Thoracic aorta (tissue), 2 donors: ENCODE measurements around the gene STIM2. TPM values are rescaled to one million over a fixed set of nuclear protein-coding genes. Genes with fewer than 3 reads are reported as not detected.
"Not testable (repeated sequence)": the region's sequence is repeated elsewhere in the genome, so short reads cannot be mapped to it uniquely, and the experiment has no call there.

Experiments
- ATAC-seq: fragments of 150-250 bp; one replicate; pipeline ENCODE4 v1.8.0; 2017; ENCODE audit warnings: low read depth; ENCODE audit not compliant: insufficient number of reproducible peaks, low FRiP score
- DNase-seq: peaks from one replicate; pipeline ENCODE4 v3.0.0-alpha.2; 2020; ENCODE audit warnings: low spot score
- H3K27ac ChIP-seq, 2 donors: fragments of 200-600 bp; sonication (generic); 1 replicate in 1 of 2; 2 replicates in 1 of 2; pipeline ENCODE4 v1.5.1; 2016; ENCODE audit warnings: mild to moderate bottlenecking in 2 of 2, moderate library complexity in 2 of 2
- H3K27me3 ChIP-seq: fragments of 200-600 bp; sonication (generic); replicated peaks from 2 replicates; pipeline ENCODE4 v1.6.0; 2016; ENCODE audit warnings: mild to moderate bottlenecking; ENCODE audit not compliant: insufficient read depth
- H3K36me3 ChIP-seq: fragments of 200-600 bp; sonication (generic); one replicate; pipeline ENCODE4 v1.5.1; 2016
- H3K4me1 ChIP-seq, 2 donors: fragments of 200-600 bp; sonication (generic); 1 replicate in 1 of 2; 2 replicates in 1 of 2; pipeline versions ENCODE4 v1.5.1 to v1.6.0; 2016; ENCODE audit warnings: low read depth in 2 of 2, mild to moderate bottlenecking in 1 of 2; ENCODE audit not compliant: control insufficient read depth in 1 of 2
- H3K4me3 ChIP-seq: fragments of 200-600 bp; sonication (generic); 2 replicates; pipeline ENCODE4 v1.5.1; 2016; ENCODE audit warnings: mild to moderate bottlenecking
- H3K9me3 ChIP-seq: fragments of 200-600 bp; sonication (generic); 2 replicates; pipeline ENCODE4 v1.5.1; 2016
- CTCF ChIP-seq: fragments of 200-600 bp; sonication (generic); IDR thresholded peaks from one replicate; pipeline ENCODE4 v1.5.1; 2019; ENCODE audit warnings: antibody characterized with exemption
- total RNA-seq, 2 donors: library from RNA; depleted of rRNA; stranded (reverse); fragments of >200 nt; gene quantifications; one replicate each; pipeline versions ENCODE4 v1.1.0 to v1.2.3, GENCODE V29; 2016

The STIM2 gene
- total RNA-seq, 2 donors from 2014 or later, result 14.3 to 53.3 TPM

- Histone ChIP-seq H3K36me3 (no peaks in the 10 kb centered on the region), H3K27me3 (no peaks in the 10 kb centered on the region), H3K4me3 (no peak overlapping the region), H3K4me1 (peaks cover 7 to 10% of the 10 kb centered on the region in 2 donors), H3K9me3 (no peaks in the 10 kb centered on the region), H3K27ac (no peak overlapping the region)
- no peak for DNase-seq
- no peak for ATAC-seq
- TF ChIP-seq CTCF, result no peak
These were observed 102.1 kb downstream of the STIM2 start for GRCh38 chr4:26962720-26963119.

GRCh38 chr4:26964512-26964911 lies 103.9 kb downstream of the STIM2 start:
- no peak for ATAC-seq
- no peak for TF ChIP-seq CTCF

GRCh38 chr4:26964994-26965393 lies 104.4 kb downstream of the STIM2 start:
- Histone ChIP-seq H3K4me3 (no peak overlapping the region), H3K27ac (no peak overlapping the region), H3K4me1 (peaks cover 7 to 10% of the 10 kb centered on the region in 2 donors), H3K9me3 (no peaks in the 10 kb centered on the region), H3K36me3 (no peaks in the 10 kb centered on the region), H3K27me3 (no peaks in the 10 kb centered on the region)
- no peak for DNase-seq
- TF ChIP-seq CTCF, result no peak
- no peak for ATAC-seq

More at GRCh38 chr4:26964512-26964911, 103.9 kb downstream of the STIM2 start:
- no peaks in the 10 kb centered on the region for H3K9me3 ChIP-seq
- H3K4me1 ChIP-seq, result peaks cover 7 to 10% of the 10 kb centered on the region in 2 donors
- no peaks in the 10 kb centered on the region for H3K36me3 ChIP-seq
- H3K27ac ChIP-seq, result no peak overlapping the region
- DNase-seq, result no peak
- no peak overlapping the region for H3K4me3 ChIP-seq
- no peaks in the 10 kb centered on the region for H3K27me3 ChIP-seq

GRCh38 chr4:26975464-26976181 lies 115.0 kb downstream of the STIM2 start:
- not testable (repeated sequence) for H3K9me3 ChIP-seq, H3K36me3 ChIP-seq, H3K4me3 ChIP-seq, DNase-seq, H3K27me3 ChIP-seq, H3K27ac ChIP-seq, H3K4me1 ChIP-seq, ATAC-seq

- ATAC-seq (no peak), DNase-seq (no peak)
- Histone ChIP-seq H3K4me3 (no peak overlapping the region), H3K36me3 (no peaks in the 10 kb centered on the region), H3K27ac (no peak overlapping the region), H3K27me3 (no peaks in the 10 kb centered on the region), H3K4me1 (no peaks in the 10 kb centered on the region), H3K9me3 (no peaks in the 10 kb centered on the region)
- TF ChIP-seq CTCF, result no peak
These were observed 117.9 kb downstream of the STIM2 start for GRCh38 chr4:26978387-26979053.
